Measurements from ENCODE around the gene ELANE. TPM values are rescaled to one million over a fixed set of nuclear protein-coding genes. Genes with fewer than 3 reads are reported as not detected.

ELANE gene
- total and polyA plus RNA-seq, 12 donors, result 0.48 to 3.4 (median 1.8) TPM; not detected in 6

DNA sequence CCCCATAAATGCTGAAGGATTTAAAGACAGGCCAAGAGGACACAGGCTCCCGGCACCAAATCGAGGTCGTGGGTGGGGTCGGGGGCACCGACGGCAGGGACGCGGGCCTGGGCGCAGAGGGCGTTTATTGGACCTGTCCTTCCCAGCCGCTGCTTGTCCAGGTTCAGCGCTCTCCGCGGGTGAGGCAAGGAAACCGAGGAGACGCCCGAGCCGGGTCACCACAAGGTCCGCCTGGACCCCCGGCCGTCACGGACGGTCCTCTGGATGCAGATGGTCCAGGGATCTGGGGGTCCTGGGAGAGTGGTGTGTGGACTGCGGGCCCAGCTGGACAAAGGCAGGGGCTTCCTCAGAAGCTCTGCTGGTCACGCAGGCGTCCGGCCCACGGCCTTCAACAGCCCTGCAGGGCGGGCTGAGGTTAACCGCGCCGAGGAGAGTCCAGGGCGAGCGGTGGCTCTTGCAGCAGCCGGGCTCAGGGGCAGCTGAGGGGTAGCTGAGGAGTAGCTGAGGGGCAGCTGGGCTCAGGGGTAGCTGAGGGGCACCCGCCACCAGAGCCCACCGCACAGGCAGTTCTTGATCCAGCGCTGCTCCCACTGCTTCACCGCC lies 15.9 kb downstream of the ELANE start:
- Histone ChIP-seq H3K27me3 (no peaks in the 10 kb centered on the region), H3K4me1 (replicated peaks in 1 of 2) (peaks cover 12 to 24% of the 10 kb centered on the region in 2 donors), H3K9me3 (replicated peaks in 1 of 3) (no peaks in the 10 kb centered on the region), H3K27ac (no peak overlapping the region), H3K4me3 (no peak overlapping the region), H3K36me3 (replicated peaks in 1 of 2) (peaks cover 0 to 23% of the 10 kb centered on the region in 2 donors)
- TF ChIP-seq POLR2A (IDR thresholded peaks at IDR 0.05), result no peak
- 92 to 94% (median 92%) methylated on average over 23 to 39 of the region's 39 CpGs for WGBS, 4 donors
- intact Hi-C loops (cut with DNase I), result loop anchor here (2.0 to 5.0 kb wide), 2 partner anchors 53 to 114 kb away; partner anchors contain the start of gene WDR18 (in 1 of the 2)
- peak in 1 of 7 donors; percentile 19 for DNase-seq

DNA sequence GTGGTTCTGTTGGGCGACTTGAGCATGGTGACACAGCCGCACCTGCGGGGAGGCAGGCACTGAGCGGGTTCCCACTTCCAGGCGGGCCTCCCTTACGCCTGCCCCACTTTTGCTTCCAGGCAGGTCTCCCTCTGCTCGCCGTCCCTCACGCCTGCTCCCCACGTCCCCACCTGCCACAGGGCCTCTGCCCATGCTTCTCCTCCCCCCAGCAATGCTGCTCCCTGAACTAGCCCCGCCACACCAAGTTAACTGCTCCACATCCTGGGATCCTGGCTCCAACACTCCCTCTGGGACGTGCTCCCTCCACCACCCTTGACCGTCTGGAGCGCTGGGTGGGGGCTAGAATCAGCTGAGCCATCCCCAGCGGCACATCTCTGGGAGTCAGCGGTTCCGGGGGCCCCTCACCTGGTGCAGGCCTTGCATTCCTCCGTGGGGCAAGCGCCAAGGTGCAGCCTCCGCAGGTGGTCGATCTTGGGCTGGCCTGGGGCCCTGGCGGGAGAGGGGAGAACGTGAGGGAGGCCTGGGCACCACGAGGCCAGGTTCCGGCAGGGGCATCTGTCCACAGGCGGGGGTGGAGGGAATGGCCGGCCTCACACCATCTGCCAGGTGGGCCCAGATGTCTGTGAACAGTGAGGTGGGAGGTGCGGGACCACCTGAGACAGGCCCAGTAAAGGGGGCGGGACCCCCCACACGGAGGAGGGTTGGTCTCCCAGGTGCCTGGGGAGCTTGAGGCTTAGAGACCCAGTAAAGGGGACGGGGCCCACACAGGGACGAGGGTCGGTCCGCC lies 16.5 kb downstream of the ELANE start:
- Histone ChIP-seq H3K4me3 (no peak overlapping the region), H3K9me3 (replicated peaks in 1 of 3) (no peaks in the 10 kb centered on the region), H3K4me1 (replicated peaks in 1 of 2) (peaks cover 12 to 19% of the 10 kb centered on the region in 2 donors), H3K36me3 (replicated peaks in 1 of 2) (peaks cover 0 to 25% of the 10 kb centered on the region in 2 donors), H3K27ac (peak overlapping the region in 4 of 5 donors; percentile 63 to 91 (median 78)), H3K27me3 (no peaks in the 10 kb centered on the region)
- peak in 1 of 7 donors; percentile 24 for DNase-seq
- WGBS, 4 donors, result 80 to 91% (median 89%) methylated on average over 16 to 34 of the region's 34 CpGs
- intact Hi-C loops (cut with DNase I), result loop anchor here in 1 of 2 donors (5.0 kb wide), 1 partner anchor 114 kb away; the partner anchor contains the start of gene WDR18
- TF ChIP-seq CTCF (IDR thresholded peaks at IDR 0.05) (no peak), POLR2A (IDR thresholded peaks at IDR 0.05) (no peak)

GRCh38 chr19:869245-870177 lies 17.4 kb downstream of the ELANE start:
- WGBS, 4 donors, result 50 to 60% (median 56%) methylated on average over 15 to 29 of the region's 29 CpGs
- Histone ChIP-seq H3K27me3 (no peaks in the 10 kb centered on the region), H3K4me3 (no peak overlapping the region), H3K9me3 (replicated peaks in 1 of 3) (no peaks in the 10 kb centered on the region), H3K27ac (peak overlapping the region; percentile 46 to 91 (median 70)), H3K36me3 (replicated peaks in 1 of 2) (peaks cover 0 to 31% of the 10 kb centered on the region in 2 donors), H3K4me1 (replicated peaks in 1 of 2) (peaks cover 12 to 18% of the 10 kb centered on the region in 2 donors)
- DNase-seq, result peak; percentile 61 to 88 (median 79)
- intact Hi-C loops (cut with DNase I), result loop anchor here in 1 of 2 donors (5.0 kb wide), 1 partner anchor 113 kb away; the partner anchor contains the start of gene WDR18
- TF ChIP-seq CTCF (IDR thresholded peaks at IDR 0.05) (no peak), POLR2A (IDR thresholded peaks at IDR 0.05) (no peak)

DNA sequence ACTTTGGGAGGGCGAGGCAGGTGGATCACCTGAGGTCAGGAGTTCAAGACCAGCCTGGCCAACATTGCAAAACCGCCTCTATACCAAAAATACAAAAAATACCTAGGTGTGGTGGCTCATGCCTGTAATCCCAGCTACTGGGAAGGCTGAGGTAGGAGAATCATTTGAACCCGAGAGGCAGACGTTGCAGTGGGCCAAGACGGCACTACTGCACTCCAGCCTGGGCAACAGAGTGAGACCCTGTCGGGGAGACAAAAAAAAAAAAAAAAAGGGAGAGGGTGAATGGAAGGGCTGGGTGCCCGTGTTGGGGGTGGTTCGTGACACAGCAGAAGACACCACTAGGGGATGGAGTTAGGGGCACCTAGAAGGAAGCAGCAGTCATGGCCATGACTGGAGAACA lies 18.2 kb downstream of the ELANE start:
- H3K27ac ChIP-seq, result peak overlapping the region in 2 of 5 donors; percentile 87 to 91

More for the DNA sequence above, 18.2 kb downstream of the ELANE start:
- no peak for TF ChIP-seq POLR2A (IDR thresholded peaks at IDR 0.05)
- TF ChIP-seq CTCF (IDR thresholded peaks at IDR 0.05), result no peak
- 88 to 97% (median 92%) methylated on average over 8 of the region's 8 CpGs for WGBS, 4 donors
- Histone ChIP-seq H3K4me1 (replicated peaks in 1 of 2) (peaks cover 12 to 18% of the 10 kb centered on the region in 2 donors), H3K36me3 (replicated peaks in 1 of 2) (peaks cover 0 to 36% of the 10 kb centered on the region in 2 donors), H3K4me3 (no peak overlapping the region), H3K9me3 (replicated peaks in 1 of 3) (no peaks in the 10 kb centered on the region), H3K27me3 (no peaks in the 10 kb centered on the region)
- intact Hi-C loops (cut with DNase I), result no loop called here
- DNase-seq, result no peak

All from adrenal gland (tissue), 12 donors.